GM12864 (cell line): Measurements from ENCODE around the gene SLC38A5.

Experiments
- DNase-seq: peaks from one replicate; pipeline ENCODE4 v3.0.0-alpha.2; 2011; ENCODE audit warnings: low read depth
- H3K4me3 ChIP-seq: 2 replicates; pipeline ENCODE4 v1.5.1; 2011; ENCODE audit warnings: mild to moderate bottlenecking, low read depth, low read length, control low read depth
- CTCF ChIP-seq: IDR thresholded peaks from 2 replicates; pipeline ENCODE4 v1.5.1; 2011; ENCODE audit warnings: low read depth, mild to moderate bottlenecking, moderate library complexity, low read length, control low read depth, inconsistent platforms; ENCODE audit errors: missing control alignments

SLC38A5 gene

GRCh38 chrX:48505481-48505880 is 35.4 kb upstream of the SLC38A5 start:
- no peak for DNase-seq
- TF ChIP-seq CTCF, result no peak
- H3K4me3 ChIP-seq, result no peak overlapping the region

GRCh38 chrX:48504261-48504660 is 34.2 kb upstream of the SLC38A5 start:
- no peak overlapping the region for H3K4me3 ChIP-seq
- no peak for TF ChIP-seq CTCF
- no peak for DNase-seq

- TF ChIP-seq CTCF, result no peak
- no peak overlapping the region for H3K4me3 ChIP-seq
- no peak for DNase-seq
Measured at GRCh38 chrX:48498374-48498809, 28.3 kb upstream of the SLC38A5 start.

- no peak for DNase-seq
- H3K4me3 ChIP-seq, result no peak overlapping the region
- TF ChIP-seq CTCF, result no peak
Measured at GRCh38 chrX:48497871-48498270, 27.8 kb upstream of the SLC38A5 start.

GRCh38 chrX:48496660-48497059 is 26.6 kb upstream of the SLC38A5 start:
- no peak for TF ChIP-seq CTCF
- no peak for DNase-seq
- H3K4me3 ChIP-seq, result no peak overlapping the region

GRCh38 chrX:48493890-48494364 is 23.9 kb upstream of the SLC38A5 start:
- no peak for TF ChIP-seq CTCF
- no peak overlapping the region for H3K4me3 ChIP-seq
- no peak for DNase-seq

GRCh38 chrX:48492293-48492910 is 22.3 kb upstream of the SLC38A5 start:
- no peak overlapping the region for H3K4me3 ChIP-seq
- TF ChIP-seq CTCF, result no peak
- DNase-seq, result no peak
